GM18873 (cell line): Measurements from ENCODE around the gene RBM20.
A peak's percentile ranks its signal among the peaks of the same experiment; 100 is the strongest.
"Not testable (repeated sequence)": the region's sequence is repeated elsewhere in the genome, so short reads cannot be mapped to it uniquely, and the experiment has no call there.

Source experiments
- ATAC-seq: cut with Tn5 transposase; IDR thresholded peaks from one replicate; pipeline ENCODE4 v1.9.1; 2021; ENCODE audit warnings: mild to moderate bottlenecking, moderate library complexity, moderate number of reproducible peaks; ENCODE audit not compliant: unreplicated experiment, low FRiP score

The RBM20 gene

GRCh38 chr10:110756876-110757275 lies 112.7 kb downstream of the RBM20 start:
- no peak for ATAC-seq

- ATAC-seq: no peak
Observed at GRCh38 chr10:110757586-110757985, 113.5 kb downstream of the RBM20 start.

DNA sequence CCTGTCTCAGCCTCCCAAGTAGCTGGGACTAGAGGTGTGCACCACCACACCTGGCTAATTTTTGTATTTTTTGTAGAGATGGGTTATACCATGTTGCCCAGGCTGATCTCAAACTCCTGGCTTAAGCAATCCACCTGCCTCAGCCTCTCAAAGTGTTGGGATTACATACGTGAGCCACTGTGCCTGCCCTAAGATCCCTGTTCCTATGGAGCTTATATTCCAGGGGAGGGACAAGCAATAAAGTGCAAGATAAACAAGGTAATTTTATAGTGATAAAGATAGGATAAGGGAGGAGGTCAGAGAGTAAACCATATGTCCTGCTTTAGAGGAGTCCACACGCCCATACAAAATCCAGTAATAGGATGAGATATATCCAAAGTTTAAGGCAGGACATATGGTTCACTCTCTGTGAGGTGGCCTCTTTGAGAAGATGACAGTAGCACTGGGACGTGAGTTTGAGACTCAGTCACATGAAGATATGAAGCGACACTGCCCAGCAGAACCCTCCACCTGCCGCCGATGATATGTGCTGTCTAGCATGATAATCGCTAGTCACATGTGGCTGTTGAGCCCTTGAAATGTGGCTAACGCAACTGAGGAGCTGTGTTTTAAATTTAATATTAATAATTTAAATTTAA lies 114.1 kb downstream of the RBM20 start:
- no peak for ATAC-seq

DNA sequence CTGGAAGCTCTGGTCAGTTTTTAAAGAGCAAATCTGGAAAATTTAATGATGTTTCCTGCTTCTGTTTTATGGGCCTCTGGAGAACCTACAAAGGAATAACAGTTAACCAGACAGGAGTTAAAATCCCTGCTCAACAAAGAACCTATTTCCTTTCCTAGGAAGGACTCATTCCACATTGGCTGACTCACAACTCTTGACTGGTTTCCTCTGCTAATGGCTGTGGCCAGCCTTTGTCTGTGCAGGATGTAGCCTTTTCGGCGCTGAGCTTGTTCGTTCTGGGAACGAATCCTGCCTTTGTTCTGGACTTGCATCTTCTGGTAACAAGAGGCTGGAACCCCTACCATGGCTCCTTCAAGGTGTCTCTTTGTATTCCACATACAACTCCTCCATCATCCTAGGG lies 114.8 kb downstream of the RBM20 start:
- ATAC-seq: no peak

GRCh38 chr10:110759523-110759922 lies 115.4 kb downstream of the RBM20 start:
- no peak for ATAC-seq

DNA sequence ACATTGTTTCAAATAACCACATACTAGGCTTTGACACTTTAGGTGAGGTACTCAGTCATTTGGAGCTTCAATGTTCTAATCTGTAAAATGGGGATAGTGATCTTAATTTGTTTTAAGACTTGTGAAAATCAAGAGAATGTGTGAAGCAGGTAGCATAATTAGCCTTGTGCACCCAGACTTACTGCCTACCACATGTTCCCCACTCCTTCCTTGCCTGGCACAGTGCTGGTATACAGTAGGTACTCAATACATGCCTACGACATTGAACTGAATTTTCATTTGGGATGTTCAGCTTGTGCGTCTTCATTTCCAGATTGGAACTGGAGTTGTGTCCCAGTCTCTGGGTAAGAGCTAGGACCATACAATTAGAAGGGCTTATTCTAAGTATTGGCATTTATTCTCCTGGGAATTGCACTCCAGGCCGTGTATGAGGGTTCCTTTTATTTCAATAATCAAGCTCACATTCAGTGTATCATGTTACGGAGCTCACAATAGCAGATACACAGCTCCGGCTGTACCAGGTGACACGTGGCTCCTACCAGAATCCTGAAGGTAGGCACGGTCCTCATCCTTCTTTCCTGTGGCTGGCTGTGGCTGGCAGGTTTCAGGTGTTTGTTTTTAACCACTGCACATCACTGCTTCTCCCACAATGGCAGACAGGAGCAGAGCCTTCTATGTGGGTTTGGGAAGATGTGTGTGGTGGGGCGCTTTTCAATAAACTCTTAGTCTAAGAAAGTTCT lies 118.1 kb downstream of the RBM20 start:
- ATAC-seq: no peak

DNA sequence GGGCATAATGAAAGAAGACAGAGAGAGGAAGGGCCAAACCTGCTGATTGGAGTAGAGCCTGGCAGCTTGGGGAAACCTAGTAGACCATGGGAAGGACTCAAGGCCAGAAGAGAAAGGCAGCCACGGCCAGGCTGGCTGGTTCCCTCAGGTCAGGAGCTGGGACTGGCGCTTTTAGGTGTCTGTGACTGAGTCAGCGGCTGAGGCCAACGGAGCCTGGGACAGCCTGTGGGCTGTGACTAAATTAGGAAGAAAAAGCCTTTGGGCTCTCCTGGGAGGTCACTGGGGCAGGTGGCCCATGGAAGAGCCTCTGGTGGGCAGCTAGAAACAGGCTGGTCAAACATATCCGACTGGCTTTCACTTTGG lies 118.7 kb downstream of the RBM20 start:
- no peak for ATAC-seq

GRCh38 chr10:110764378-110764777 lies 120.2 kb downstream of the RBM20 start:
- ATAC-seq: no peak

GRCh38 chr10:110764793-110765512 lies 120.8 kb downstream of the RBM20 start:
- ATAC-seq: no peak

GRCh38 chr10:110765513-110766319 lies 121.6 kb downstream of the RBM20 start:
- ATAC-seq: no peak

DNA sequence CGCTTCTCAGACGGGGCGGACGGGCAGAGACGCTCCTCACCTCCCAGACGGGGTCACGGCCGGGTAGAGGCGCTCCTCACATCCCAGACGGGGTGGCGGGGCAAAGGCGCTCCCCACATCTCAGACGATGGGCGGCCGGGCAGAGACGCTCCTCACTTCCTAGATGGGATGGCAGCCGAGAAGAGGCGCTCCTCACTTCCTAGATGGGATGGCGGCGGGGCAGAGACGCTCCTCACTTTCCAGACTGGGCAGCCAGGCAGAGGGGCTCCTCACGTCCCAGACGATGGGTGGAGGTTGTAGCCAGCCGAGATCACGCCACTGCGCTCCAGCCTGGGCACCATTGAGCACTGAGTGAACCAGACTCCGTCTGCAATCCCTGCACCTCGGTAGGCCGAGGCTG lies 123.5 kb downstream of the RBM20 start:
- ATAC-seq: not testable (repeated sequence)

DNA sequence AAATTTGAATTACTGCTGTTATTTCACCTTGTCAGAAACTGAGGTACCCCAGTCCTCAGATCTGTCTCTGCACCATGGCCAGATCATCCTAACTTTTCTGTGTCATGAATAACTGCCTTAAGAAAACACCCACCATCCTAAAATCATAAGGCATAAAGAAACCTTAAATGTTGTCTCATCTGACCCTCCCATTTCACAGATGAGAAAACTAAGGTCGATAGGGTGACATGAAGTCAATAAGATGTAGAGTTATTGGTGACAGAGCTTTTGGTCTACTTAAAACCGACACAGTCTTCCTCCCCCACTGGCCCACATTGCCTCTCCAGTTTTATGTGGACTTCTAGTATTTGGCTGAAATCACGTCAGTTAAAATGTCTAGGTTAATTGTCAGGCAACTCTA lies 126.1 kb downstream of the RBM20 start:
- ATAC-seq: no peak

GRCh38 chr10:110771486-110771885 lies 127.3 kb downstream of the RBM20 start:
- ATAC-seq: no peak

DNA sequence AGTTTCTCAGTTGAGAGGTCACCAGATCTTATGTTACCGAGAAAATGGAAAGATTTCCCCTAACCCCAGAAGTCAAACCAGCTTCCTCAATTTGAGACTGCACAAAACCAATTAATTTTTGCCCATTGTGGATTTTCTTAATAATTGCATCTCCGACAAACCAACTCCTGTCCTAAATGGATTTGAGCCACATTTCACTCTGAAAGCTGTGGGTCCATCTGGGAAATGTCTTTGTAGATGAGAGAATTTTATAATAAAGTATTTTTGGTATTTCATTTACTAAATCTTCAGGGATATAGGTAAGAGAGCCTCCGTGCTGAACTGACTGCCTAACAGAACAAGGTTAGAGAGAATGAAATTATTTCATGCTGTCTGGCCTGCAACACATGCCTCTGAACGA lies 127.9 kb downstream of the RBM20 start:
- no peak for ATAC-seq

GRCh38 chr10:110772454-110773025 lies 128.4 kb downstream of the RBM20 start:
- no peak for ATAC-seq

DNA sequence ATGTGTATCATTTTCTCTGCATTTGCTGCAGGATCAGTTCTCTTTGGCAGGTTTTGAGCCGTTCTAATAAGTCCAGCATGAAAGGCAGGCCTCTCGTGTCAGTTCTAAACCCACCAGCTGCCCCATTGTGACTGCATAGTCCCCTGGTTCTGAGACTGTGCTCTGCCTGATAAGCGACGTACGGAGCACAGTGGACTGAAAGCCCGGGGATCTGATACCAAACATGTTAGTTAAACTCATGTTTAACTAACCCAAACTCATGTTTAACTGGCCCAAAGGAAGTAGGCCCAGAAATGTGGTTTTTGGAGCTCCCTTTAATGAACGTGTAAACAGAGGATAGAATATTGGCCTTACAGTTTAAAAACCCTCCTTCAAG lies 129.5 kb downstream of the RBM20 start:
- ATAC-seq: no peak

GRCh38 chr10:110774069-110775019 lies 130.2 kb downstream of the RBM20 start:
- peak; percentile 98 for ATAC-seq

GRCh38 chr10:110775020-110775375 lies 130.9 kb downstream of the RBM20 start:
- no peak for ATAC-seq

DNA sequence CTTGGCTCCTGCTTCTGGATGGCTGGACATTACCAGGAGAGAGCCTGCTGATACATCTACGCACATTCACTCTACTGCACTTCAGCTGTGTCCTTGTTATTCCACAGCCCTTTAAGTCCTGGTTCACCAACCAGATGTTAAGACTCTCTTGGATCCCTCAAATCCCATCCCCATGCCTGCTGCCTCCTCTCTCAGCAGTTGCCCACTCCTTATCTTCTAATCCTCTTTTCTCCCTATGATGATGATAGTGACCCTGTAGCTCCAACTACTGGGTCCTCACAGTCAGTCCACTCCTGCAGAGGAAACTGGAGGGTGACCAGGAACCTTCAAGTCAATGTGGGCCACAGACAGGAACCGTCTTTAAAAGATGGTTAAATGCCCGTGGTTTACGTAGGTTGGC lies 131.3 kb downstream of the RBM20 start:
- no peak for ATAC-seq

GRCh38 chr10:110777017-110777416 lies 132.9 kb downstream of the RBM20 start:
- no peak for ATAC-seq
